Osteocyte (in vitro differentiated cells): Measurements from ENCODE around the gene GAGE2A. TPM values are rescaled to one million over a fixed set of nuclear protein-coding genes. Genes with fewer than 3 reads are reported as not detected.
"Not testable (repeated sequence)": the region's sequence is repeated elsewhere in the genome, so short reads cannot be mapped to it uniquely, and the experiment has no call there.

Experiments used
- DNase-seq: peaks from one replicate; pipeline ENCODE4 v3.0.0; 2021; ENCODE audit warnings: mixed read lengths; ENCODE audit not compliant: unreplicated experiment; ENCODE audit errors: extremely low spot score
- H3K27ac Mint-ChIP-seq: one replicate; pipeline ENCODE4 v1.8.0; 2021; ENCODE audit warnings: mild to moderate bottlenecking, mixed read lengths; ENCODE audit not compliant: unreplicated experiment
- H3K27me3 Mint-ChIP-seq: one replicate; pipeline ENCODE4 v1.8.0; 2021; ENCODE audit warnings: mixed read lengths; ENCODE audit not compliant: unreplicated experiment
- H3K36me3 Mint-ChIP-seq: one replicate; pipeline ENCODE4 v1.8.0; 2021; ENCODE audit warnings: mixed read lengths; ENCODE audit not compliant: unreplicated experiment
- H3K4me1 Mint-ChIP-seq: one replicate; pipeline ENCODE4 v1.8.0; 2021; ENCODE audit warnings: mixed read lengths; ENCODE audit not compliant: unreplicated experiment
- H3K4me3 Mint-ChIP-seq: one replicate; pipeline ENCODE4 v1.8.0; 2021; ENCODE audit warnings: mild to moderate bottlenecking, moderate library complexity, mixed read lengths; ENCODE audit not compliant: unreplicated experiment
- H3K9me3 Mint-ChIP-seq: one replicate; pipeline ENCODE4 v1.8.0; 2021; ENCODE audit warnings: mixed read lengths; ENCODE audit not compliant: unreplicated experiment
- long read RNA-seq: library from polyadenylated mRNA; unstranded; transcript quantifications from one replicate; pipeline ENCODE4 v2.0.0, GENCODE V29; 2021
- total RNA-seq: library from RNA; stranded (reverse); gene quantifications from 2 replicates; pipeline ENCODE4 v1.2.1, GENCODE V29; 2021

GAGE2A gene
- not detected in 2 replicates for total RNA-seq
- long read RNA-seq: 0 reads

- not testable (repeated sequence) for H3K36me3 Mint-ChIP-seq, H3K4me1 Mint-ChIP-seq, H3K27me3 Mint-ChIP-seq, DNase-seq, H3K27ac Mint-ChIP-seq, H3K9me3 Mint-ChIP-seq, H3K4me3 Mint-ChIP-seq
These were observed at the start of gene GAGE2A for GRCh38 chrX:49589196-49589595. Gene GAGE2A, plus strand, starts transcription at chrX:49589496. Its CDS starts 1,155 bp downstream, at chrX:49590651.

GRCh38 chrX:49541433-49541832 lies 47.9 kb upstream of the GAGE2A start, which contains the start of gene GAGE12D:
Gene GAGE12D, plus strand, starts transcription at chrX:49541733. Its CDS starts 1,155 bp downstream, at chrX:49542888.
- not testable (repeated sequence) for H3K4me3 Mint-ChIP-seq, H3K4me1 Mint-ChIP-seq, H3K27me3 Mint-ChIP-seq, H3K9me3 Mint-ChIP-seq, H3K27ac Mint-ChIP-seq, H3K36me3 Mint-ChIP-seq, DNase-seq

GRCh38 chrX:49550989-49551388 lies 38.3 kb upstream of the GAGE2A start, which contains the start of gene GAGE12E:
Gene GAGE12E, plus strand, starts transcription at chrX:49551289. Its CDS starts 1,155 bp downstream, at chrX:49552444.
- not testable (repeated sequence) for H3K27ac Mint-ChIP-seq, H3K27me3 Mint-ChIP-seq, DNase-seq, H3K36me3 Mint-ChIP-seq, H3K4me1 Mint-ChIP-seq, H3K9me3 Mint-ChIP-seq, H3K4me3 Mint-ChIP-seq

GRCh38 chrX:49560542-49560941 lies 28.8 kb upstream of the GAGE2A start, which contains the start of gene GAGE12F:
Gene GAGE12F, plus strand, starts transcription at chrX:49560842. Its CDS starts 1,155 bp downstream, at chrX:49561997.
- not testable (repeated sequence) for H3K27ac Mint-ChIP-seq, H3K36me3 Mint-ChIP-seq, H3K27me3 Mint-ChIP-seq, H3K4me3 Mint-ChIP-seq, H3K4me1 Mint-ChIP-seq, DNase-seq, H3K9me3 Mint-ChIP-seq

- not testable (repeated sequence) for H3K4me3 Mint-ChIP-seq, DNase-seq
These were observed 20.6 kb upstream of the GAGE2A start for GRCh38 chrX:49568728-49569127.

GRCh38 chrX:49569152-49569551 lies 20.1 kb upstream of the GAGE2A start:
- not testable (repeated sequence) for H3K27me3 Mint-ChIP-seq, DNase-seq, H3K4me1 Mint-ChIP-seq, H3K36me3 Mint-ChIP-seq, H3K4me3 Mint-ChIP-seq, H3K27ac Mint-ChIP-seq, H3K9me3 Mint-ChIP-seq

More at GRCh38 chrX:49568728-49569127, 20.6 kb upstream of the GAGE2A start:
- H3K4me1 Mint-ChIP-seq, H3K27me3 Mint-ChIP-seq, H3K36me3 Mint-ChIP-seq, H3K9me3 Mint-ChIP-seq, H3K27ac Mint-ChIP-seq: not testable (repeated sequence)

- not testable (repeated sequence) for H3K4me1 Mint-ChIP-seq, DNase-seq, H3K36me3 Mint-ChIP-seq, H3K27me3 Mint-ChIP-seq, H3K9me3 Mint-ChIP-seq, H3K27ac Mint-ChIP-seq, H3K4me3 Mint-ChIP-seq
These were observed 19.2 kb upstream of the GAGE2A start, which contains the start of gene GAGE12G for GRCh38 chrX:49570100-49570499. Gene GAGE12G, plus strand, starts transcription at chrX:49570400. Its CDS starts 1,155 bp downstream, at chrX:49571555.

GRCh38 chrX:49579649-49580048 lies 9.6 kb upstream of the GAGE2A start, which contains the start of gene GAGE12H:
Gene GAGE12H, plus strand, starts transcription at chrX:49579949. Its CDS starts 1,155 bp downstream, at chrX:49581104.
- H3K4me1 Mint-ChIP-seq, H3K9me3 Mint-ChIP-seq, H3K4me3 Mint-ChIP-seq, DNase-seq, H3K27me3 Mint-ChIP-seq, H3K27ac Mint-ChIP-seq, H3K36me3 Mint-ChIP-seq: not testable (repeated sequence)

- H3K27me3 Mint-ChIP-seq, H3K27ac Mint-ChIP-seq, H3K9me3 Mint-ChIP-seq, H3K36me3 Mint-ChIP-seq, H3K4me1 Mint-ChIP-seq, H3K4me3 Mint-ChIP-seq: not testable (repeated sequence)
- peak; percentile 94 for DNase-seq
These were observed 628 bp downstream of the GAGE2A start for GRCh38 chrX:49589769-49590478.

- H3K36me3 Mint-ChIP-seq, H3K9me3 Mint-ChIP-seq, H3K4me3 Mint-ChIP-seq, H3K4me1 Mint-ChIP-seq, H3K27ac Mint-ChIP-seq, H3K27me3 Mint-ChIP-seq: not testable (repeated sequence)
- DNase-seq: peak; percentile 83
These were observed 1.2 kb downstream of the GAGE2A start for GRCh38 chrX:49590488-49590887.

GRCh38 chrX:49598720-49599119 lies 9.4 kb downstream of the GAGE2A start, which contains the start of gene GAGE1:
Gene GAGE1, plus strand, starts transcription at chrX:49599020. Its CDS starts 1,155 bp downstream, at chrX:49600175.
- not testable (repeated sequence) for H3K4me3 Mint-ChIP-seq, H3K27ac Mint-ChIP-seq, H3K4me1 Mint-ChIP-seq, DNase-seq, H3K27me3 Mint-ChIP-seq, H3K9me3 Mint-ChIP-seq, H3K36me3 Mint-ChIP-seq
